GM20000 (cell line): ENCODE results near the gene ADGRG4.

Experiments
- DNase-seq: peaks from one replicate; pipeline ENCODE4 v3.0.0; 2012; ENCODE audit warnings: low spot score
- TF ChIP-seq, protein P1 (sequence below): IDR thresholded peaks from 2 replicates; pipeline ENCODE4 v1.5.1; 2012; ENCODE audit warnings: mild to moderate bottlenecking, control low read depth; ENCODE audit errors: extremely low read depth, missing control alignments

ADGRG4 gene

GRCh38 chrX:136386173-136386572 lies 85.4 kb downstream of the ADGRG4 start:
- DNase-seq: no peak
- TF ChIP-seq, protein P1, sequence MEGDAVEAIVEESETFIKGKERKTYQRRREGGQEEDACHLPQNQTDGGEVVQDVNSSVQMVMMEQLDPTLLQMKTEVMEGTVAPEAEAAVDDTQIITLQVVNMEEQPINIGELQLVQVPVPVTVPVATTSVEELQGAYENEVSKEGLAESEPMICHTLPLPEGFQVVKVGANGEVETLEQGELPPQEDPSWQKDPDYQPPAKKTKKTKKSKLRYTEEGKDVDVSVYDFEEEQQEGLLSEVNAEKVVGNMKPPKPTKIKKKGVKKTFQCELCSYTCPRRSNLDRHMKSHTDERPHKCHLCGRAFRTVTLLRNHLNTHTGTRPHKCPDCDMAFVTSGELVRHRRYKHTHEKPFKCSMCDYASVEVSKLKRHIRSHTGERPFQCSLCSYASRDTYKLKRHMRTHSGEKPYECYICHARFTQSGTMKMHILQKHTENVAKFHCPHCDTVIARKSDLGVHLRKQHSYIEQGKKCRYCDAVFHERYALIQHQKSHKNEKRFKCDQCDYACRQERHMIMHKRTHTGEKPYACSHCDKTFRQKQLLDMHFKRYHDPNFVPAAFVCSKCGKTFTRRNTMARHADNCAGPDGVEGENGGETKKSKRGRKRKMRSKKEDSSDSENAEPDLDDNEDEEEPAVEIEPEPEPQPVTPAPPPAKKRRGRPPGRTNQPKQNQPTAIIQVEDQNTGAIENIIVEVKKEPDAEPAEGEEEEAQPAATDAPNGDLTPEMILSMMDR: no peak

DNA sequence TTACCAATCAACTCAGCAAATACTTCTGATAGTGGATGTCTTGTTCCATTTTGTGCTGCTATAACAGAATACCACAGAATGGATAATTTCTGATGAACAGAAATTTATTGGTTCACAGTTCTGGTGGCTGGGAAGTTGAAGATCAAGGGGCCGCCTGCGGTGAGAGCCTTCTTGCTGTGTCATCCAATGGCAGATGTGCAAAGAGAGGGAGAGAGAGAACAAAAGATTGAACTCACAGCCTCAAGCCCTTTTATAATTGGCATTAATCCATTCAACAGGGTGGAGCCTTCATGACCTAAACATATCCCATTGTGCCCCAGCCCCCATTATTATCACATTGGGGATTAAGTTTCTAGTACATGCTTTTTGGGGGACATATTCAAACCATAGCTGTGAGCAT lies 86.1 kb downstream of the ADGRG4 start:
- TF ChIP-seq, protein P1: no peak
- DNase-seq: no peak

GRCh38 chrX:136387951-136388502 lies 87.3 kb downstream of the ADGRG4 start:
- TF ChIP-seq, protein P1: no peak
- DNase-seq: no peak

DNA sequence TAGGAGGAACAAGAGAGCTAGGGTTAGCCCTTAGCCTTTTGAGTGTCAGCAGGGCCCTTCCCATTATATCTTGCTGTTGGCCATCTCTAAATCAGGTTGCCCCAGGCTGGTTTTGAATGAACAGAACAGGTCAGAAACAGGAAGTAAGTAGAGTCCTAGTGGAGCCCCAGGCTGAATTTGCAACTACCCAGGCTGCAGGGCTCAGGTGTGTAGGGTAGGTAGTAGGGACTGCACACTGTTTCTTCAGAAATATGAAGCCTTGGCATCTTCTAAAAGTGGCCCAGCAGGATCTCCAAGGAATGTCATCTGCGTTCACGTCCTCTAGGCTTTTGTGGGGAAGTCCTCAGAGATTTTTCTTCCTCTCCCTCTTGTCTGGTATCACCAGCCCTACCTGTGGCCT lies 90.2 kb downstream of the ADGRG4 start:
- TF ChIP-seq, protein P1: no peak
- no peak for DNase-seq

GRCh38 chrX:136395271-136395670 lies 94.5 kb downstream of the ADGRG4 start:
- no peak for DNase-seq
- TF ChIP-seq, protein P1: no peak

DNA sequence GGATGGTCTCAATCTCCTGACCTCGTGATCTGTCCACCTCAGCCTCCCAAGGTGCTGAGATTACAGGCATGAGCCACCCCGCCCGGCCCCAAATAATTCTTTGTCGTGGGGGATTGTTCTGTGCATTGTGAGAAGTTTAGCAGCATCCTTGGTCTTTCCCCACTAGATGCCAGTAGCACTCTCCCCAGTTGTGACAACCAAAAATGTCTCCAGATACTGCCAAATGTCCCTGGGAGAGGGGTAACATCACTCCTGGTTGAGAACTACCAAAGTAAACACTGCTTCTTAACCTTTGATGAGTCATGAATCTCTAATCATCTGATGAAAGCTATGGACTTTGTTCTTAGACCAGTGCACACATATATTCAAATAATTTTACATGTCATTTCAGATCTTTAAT lies 96.2 kb downstream of the ADGRG4 start:
- DNase-seq: no peak

GRCh38 chrX:136405126-136405525 lies 104.4 kb downstream of the ADGRG4 start:
- TF ChIP-seq, protein P1: no peak
- DNase-seq: no peak

More for the DNA sequence above, 96.2 kb downstream of the ADGRG4 start:
- TF ChIP-seq, protein P1: no peak
